Tibial artery (tissue), 4 donors: Measurements from ENCODE around the gene BAAT.

Experiments used
- DNase-seq, 2 donors: peaks; one replicate each; pipeline ENCODE4 v3.0.0-alpha.2; 2019
- H3K27ac ChIP-seq, 2 donors: fragments of 200-600 bp; sonication (generic) in 1 of 2; 1 replicate in 1 of 2; 2 replicates in 1 of 2; pipeline ENCODE4 v1.5.1; 2018 to 2019; ENCODE audit warnings: mild to moderate bottlenecking in 1 of 2
- H3K27me3 ChIP-seq, 2 donors: fragments of 200-600 bp; sonication (generic) in 1 of 2; one replicate each; pipeline versions ENCODE4 v1.5.1 to v1.6.0; 2016 to 2019
- H3K36me3 ChIP-seq, 3 donors: fragments of 200-600 bp; sonication (generic) in 2 of 3; one replicate each; pipeline ENCODE4 v1.5.1; 2016 to 2019; ENCODE audit warnings: mild to moderate bottlenecking in 2 of 3
- H3K4me1 ChIP-seq, 4 donors: fragments of 200-600 bp; sonication (generic) in 2 of 4; 1 replicate in 3 of 4; 2 replicates in 1 of 4; pipeline ENCODE4 v1.5.1; 2016 to 2019
- H3K4me3 ChIP-seq, 2 donors: fragments of 200-600 bp; sonication (generic) in 1 of 2; 1 replicate in 1 of 2; 2 replicates in 1 of 2; pipeline ENCODE4 v1.5.1; 2018 to 2019; ENCODE audit warnings: mild to moderate bottlenecking in 2 of 2
- H3K9me3 ChIP-seq, 3 donors: fragments of 200-600 bp; sonication (generic) in 1 of 3; one replicate each; pipeline ENCODE4 v1.5.1; 2016 to 2019
- CTCF ChIP-seq, 2 experiments: fragments of 200-600 bp in 1 of 2; fragments of 450-650 bp in 1 of 2; IDR thresholded peaks; one replicate each; pipeline ENCODE4 v1.5.1; 2017 to 2019; ENCODE audit warnings: antibody characterized with exemption in 2 of 2, mild to moderate bottlenecking in 1 of 2, moderate library complexity in 1 of 2
- intact Hi-C: fragments of 100-400 bp; cut with DNase I; formaldehyde crosslinking; loops from one replicate; pipeline ENCODE4 v1.15.0; 2023; ENCODE audit warnings: low total_unique reads

Gene BAAT

GRCh38 chr9:101427957-101428655 is 43.3 kb upstream of the BAAT start:
- Histone ChIP-seq H3K36me3 (no peaks in the 10 kb centered on the region), H3K4me1 (no peaks in the 10 kb centered on the region), H3K4me3 (no peak overlapping the region), H3K9me3 (no peaks in the 10 kb centered on the region), H3K27ac (no peak overlapping the region), H3K27me3 (no peaks in the 10 kb centered on the region)
- no peak for TF ChIP-seq CTCF (IDR thresholded peaks at IDR 0.05)
- intact Hi-C loops, result no loop called here
- no peak for DNase-seq

GRCh38 chr9:101427358-101427757 is 42.6 kb upstream of the BAAT start:
- Histone ChIP-seq H3K9me3 (no peaks in the 10 kb centered on the region), H3K27ac (no peak overlapping the region), H3K36me3 (no peaks in the 10 kb centered on the region), H3K27me3 (no peaks in the 10 kb centered on the region), H3K4me3 (no peak overlapping the region), H3K4me1 (no peaks in the 10 kb centered on the region)
- no peak for TF ChIP-seq CTCF (IDR thresholded peaks at IDR 0.05)
- DNase-seq, result no peak
- intact Hi-C loops, result no loop called here

- no peak for DNase-seq
- H3K27ac ChIP-seq, result no peak overlapping the region
- no peaks in the 10 kb centered on the region for H3K27me3 ChIP-seq
- peaks cover 0 to 34% (median 11%) of the 10 kb centered on the region in 3 donors for H3K9me3 ChIP-seq
- no peak for TF ChIP-seq CTCF (IDR thresholded peaks at IDR 0.05)
- intact Hi-C loops, result no loop called here
- peaks cover 14 to 32% (median 14%) of the 10 kb centered on the region in 3 donors for H3K36me3 ChIP-seq
- no peak overlapping the region for H3K4me3 ChIP-seq
- H3K4me1 ChIP-seq, result peaks cover 0 to 4% (median 0%) of the 10 kb centered on the region in 4 donors
These were observed 36.9 kb upstream of the BAAT start for GRCh38 chr9:101421653-101422065.

GRCh38 chr9:101419863-101420262 is 35.1 kb upstream of the BAAT start:
- peaks cover 22 to 41% (median 22%) of the 10 kb centered on the region in 3 donors for H3K36me3 ChIP-seq
- H3K9me3 ChIP-seq, result peaks cover 0 to 48% (median 23%) of the 10 kb centered on the region in 3 donors
- H3K27ac ChIP-seq, result no peak overlapping the region
- H3K27me3 ChIP-seq, result no peaks in the 10 kb centered on the region
- peaks cover 0 to 4% (median 0%) of the 10 kb centered on the region in 4 donors for H3K4me1 ChIP-seq
- intact Hi-C loops, result no loop called here
- H3K4me3 ChIP-seq, result no peak overlapping the region
- no peak for TF ChIP-seq CTCF (IDR thresholded peaks at IDR 0.05)
- no peak for DNase-seq

GRCh38 chr9:101418518-101419430 is 34.0 kb upstream of the BAAT start:
- Histone ChIP-seq H3K4me1 (peaks cover 0 to 4% (median 0%) of the 10 kb centered on the region in 4 donors), H3K36me3 (peaks cover 31 to 50% (median 33%) of the 10 kb centered on the region in 3 donors), H3K4me3 (no peak overlapping the region), H3K9me3 (peaks cover 0 to 58% (median 32%) of the 10 kb centered on the region in 3 donors), H3K27ac (no peak overlapping the region), H3K27me3 (no peaks in the 10 kb centered on the region)
- intact Hi-C loops, result no loop called here
- DNase-seq, result no peak
- TF ChIP-seq CTCF (IDR thresholded peaks at IDR 0.05), result no peak
